GM12872 (cell line): ENCODE results near the gene FGGY.

ENCODE experiments used
- CTCF ChIP-seq: IDR thresholded peaks from 3 replicates; pipeline ENCODE4 v1.5.1; 2011; ENCODE audit warnings: low read depth, mild to moderate bottlenecking, low read length, moderate library complexity; ENCODE audit not compliant: insufficient read depth

The FGGY gene

GRCh38 chr1:59309795-59310548, 13.1 kb downstream of the FGGY start:
- no peak for TF ChIP-seq CTCF

DNA sequence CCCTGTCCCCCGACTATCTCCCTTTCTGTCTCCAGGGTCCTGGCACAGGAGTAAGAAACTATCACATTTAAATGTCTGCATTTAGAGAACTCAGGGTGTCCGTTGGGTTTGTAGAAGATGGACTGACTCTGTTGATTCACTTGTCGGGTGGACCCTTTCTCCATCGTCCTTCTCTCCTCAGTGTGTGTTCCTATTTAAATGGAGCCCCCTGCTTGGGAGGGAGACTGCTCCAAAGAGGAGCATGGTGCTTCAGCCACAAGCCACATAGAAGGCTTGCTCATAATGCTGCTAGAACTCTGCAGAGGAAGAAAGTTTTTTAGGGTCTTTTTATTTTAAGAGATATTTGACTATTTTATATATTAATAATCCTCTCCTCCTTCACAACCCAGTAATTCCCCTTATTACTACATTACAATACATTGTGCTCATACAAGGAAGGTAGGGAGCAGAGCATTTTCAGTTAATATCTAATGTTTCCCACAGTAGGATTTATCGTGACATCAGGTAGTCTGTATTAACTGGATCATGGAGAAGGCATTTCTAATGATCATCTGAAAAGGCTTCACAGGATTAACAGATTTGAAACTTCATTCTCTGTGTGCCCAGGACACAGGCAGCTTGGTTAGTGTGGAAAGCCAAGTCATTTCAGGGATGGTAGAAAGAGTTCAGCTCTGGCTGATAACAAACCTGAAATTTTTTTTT, 13.8 kb downstream of the FGGY start:
- no peak for TF ChIP-seq CTCF

DNA sequence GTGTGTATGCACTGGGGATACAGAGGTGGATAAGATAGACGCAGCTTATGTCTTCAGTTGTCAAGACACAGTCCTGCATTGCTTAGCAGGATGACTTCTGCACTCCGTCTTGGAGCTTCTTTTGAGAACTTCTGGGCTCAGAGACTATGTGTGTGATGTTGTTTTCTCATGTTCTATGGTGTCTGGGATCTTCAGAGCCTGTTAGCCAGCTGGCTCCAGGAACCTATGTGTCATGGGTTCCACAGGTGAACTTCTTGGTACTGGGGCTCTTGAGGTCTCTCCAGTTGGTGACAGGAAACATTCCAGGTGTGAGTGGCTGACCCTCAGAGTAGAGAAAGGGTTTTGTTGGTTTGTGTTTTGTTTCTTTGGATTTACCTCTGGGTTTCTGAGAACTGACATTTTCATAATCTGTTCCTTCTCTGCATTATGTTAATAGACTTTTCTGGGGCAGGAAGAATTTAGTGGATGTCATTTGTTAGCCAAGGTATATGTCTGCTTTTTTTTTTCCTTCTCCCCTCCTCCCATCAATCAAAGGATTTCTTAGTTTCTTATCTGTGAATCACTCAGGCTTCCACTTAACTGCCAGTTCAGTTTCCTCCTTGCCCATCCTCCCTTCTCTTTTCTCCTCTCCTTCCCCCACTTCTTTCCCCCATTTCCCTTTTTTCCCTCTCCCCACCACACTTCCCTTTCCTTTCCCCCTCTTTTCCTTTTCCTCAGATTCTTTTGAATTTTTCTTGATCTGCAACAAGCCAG, 18.1 kb downstream of the FGGY start:
- no peak for TF ChIP-seq CTCF

- no peak for TF ChIP-seq CTCF
Observed at GRCh38 chr1:59315529-59316463, 18.9 kb downstream of the FGGY start.

DNA sequence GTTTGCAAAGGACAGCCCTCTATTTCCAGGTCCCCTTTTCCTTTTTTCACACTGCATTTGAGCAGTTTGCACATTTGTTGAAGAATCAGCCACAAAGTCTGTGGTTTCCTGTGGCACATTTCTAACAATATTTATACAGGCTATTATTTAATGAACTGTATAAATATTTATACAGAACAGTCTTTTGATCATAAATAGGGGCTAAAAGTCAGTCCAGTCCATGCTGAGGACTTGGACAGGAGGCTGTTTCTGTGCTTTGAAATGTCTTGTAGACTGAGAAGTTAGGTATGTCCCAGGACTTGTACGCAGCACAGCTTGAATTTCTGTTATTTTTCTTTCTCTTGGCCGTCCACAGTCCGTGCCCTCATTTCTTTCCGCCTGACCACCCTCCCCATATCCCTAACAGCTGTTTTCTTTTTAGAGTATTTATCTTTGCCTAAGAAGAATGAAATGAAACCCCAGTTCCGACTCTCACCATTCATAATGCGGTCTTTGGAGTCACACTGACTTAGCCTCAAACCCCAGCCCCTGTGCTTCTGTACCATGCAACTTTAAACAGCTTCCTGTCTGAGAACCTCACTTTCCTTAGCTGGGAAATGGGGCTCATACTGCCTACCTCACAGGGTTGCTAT, 19.7 kb downstream of the FGGY start:
- no peak for TF ChIP-seq CTCF

GRCh38 chr1:59317343-59317742, 20.4 kb downstream of the FGGY start:
- TF ChIP-seq CTCF = no peak
